MM.1S (cell line): ENCODE measurements around the gene PDE4B.

Experiments
- EZH2 ChIP-seq: fragments of 300-600 bp; sonication (generic); optimal IDR thresholded peaks from 2 replicates; pipeline ENCODE3; 2017; ENCODE audit warnings: low read depth, mild to moderate bottlenecking, antibody characterized with exemption, low read length, mixed read lengths
- EZH2phosphoT487 ChIP-seq: fragments of 300-600 bp; sonication (generic); IDR thresholded peaks from 2 replicates; pipeline ENCODE4 v1.6.1; 2018; ENCODE audit warnings: antibody characterized with exemption, low read length
- TF ChIP-seq, protein P1 (sequence below): fragments of 300-600 bp; sonication (generic); IDR thresholded peaks from 2 replicates; pipeline ENCODE4 v1.5.1; 2016; ENCODE audit warnings: antibody characterized with exemption, low read length, mixed read lengths

DNA sequence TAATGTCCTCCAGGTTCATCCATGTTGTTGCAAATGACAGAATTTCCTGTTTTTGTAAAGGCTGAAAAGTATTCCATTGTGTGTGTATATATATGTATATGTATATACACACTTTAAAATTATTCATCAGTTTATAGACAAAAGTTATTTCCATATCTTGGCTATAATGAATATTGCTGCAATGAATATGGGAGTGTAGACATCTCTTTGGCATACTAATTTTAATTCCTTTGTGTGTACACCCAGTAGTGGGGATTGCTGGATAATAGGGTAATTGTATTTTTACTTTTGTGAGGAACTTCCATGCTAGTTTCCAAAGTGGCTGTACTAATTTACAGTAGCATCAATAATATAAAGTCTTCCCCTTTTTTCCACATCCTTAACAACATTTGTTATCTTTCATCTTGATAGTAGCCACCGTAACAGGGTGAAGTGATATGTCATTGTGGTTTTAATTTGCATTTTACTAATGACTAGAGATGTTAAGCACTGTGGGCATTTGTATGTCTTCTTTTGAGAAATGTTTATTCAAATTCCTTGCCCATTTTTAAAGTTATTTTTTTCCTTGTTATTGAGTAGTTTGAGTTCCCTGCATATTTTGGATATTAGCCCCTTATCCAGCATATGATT lies 243.0 kb downstream of the PDE4B start:
- TF ChIP-seq, protein P1, sequence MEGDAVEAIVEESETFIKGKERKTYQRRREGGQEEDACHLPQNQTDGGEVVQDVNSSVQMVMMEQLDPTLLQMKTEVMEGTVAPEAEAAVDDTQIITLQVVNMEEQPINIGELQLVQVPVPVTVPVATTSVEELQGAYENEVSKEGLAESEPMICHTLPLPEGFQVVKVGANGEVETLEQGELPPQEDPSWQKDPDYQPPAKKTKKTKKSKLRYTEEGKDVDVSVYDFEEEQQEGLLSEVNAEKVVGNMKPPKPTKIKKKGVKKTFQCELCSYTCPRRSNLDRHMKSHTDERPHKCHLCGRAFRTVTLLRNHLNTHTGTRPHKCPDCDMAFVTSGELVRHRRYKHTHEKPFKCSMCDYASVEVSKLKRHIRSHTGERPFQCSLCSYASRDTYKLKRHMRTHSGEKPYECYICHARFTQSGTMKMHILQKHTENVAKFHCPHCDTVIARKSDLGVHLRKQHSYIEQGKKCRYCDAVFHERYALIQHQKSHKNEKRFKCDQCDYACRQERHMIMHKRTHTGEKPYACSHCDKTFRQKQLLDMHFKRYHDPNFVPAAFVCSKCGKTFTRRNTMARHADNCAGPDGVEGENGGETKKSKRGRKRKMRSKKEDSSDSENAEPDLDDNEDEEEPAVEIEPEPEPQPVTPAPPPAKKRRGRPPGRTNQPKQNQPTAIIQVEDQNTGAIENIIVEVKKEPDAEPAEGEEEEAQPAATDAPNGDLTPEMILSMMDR, result no peak
- TF ChIP-seq EZH2phosphoT487, result no peak
- no peak for TF ChIP-seq EZH2
